ENCODE data around the gene L1CAM. TPM values are rescaled to one million over a fixed set of nuclear protein-coding genes. Genes with fewer than 3 reads are reported as not detected.

L1CAM gene
- polyA plus RNA-seq, 3 donors from 2014 or later, result not detected

DNA sequence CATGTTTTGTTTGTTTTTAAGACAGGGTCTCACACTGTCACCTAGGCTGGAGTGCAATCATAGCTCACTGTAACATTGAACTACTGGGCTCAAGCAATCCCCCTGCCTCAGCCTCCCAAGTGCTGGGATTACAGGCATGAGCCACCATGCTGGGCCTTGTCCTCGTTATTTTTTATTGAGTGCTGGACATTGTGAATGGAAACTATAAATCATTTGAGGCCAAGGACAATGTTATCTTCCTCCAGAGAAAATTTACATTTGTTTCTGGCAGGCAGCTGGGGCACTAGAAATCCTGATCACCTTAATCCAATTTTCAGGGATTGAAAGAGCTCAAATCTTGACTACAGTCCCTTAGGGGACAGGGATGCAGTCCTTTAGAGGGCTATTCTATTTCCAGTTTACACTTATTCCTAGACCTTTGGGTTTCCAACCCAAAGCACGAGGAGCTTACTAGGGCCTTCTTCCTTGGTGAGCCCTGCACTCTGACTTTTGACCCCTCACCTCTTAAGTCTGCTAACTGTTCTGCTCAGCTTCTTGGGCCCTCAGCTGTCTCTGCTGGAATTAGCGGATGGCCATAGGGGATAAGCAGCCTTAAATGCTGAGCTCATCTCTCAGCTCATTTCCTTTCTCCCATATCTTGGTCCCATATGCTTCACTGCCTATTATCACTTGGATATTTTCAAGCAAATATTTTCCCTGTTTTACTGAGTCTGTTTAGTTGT is 32.6 kb downstream of the L1CAM start:
- H3K4me3 Mint-ChIP-seq, result no peak overlapping the region
- H3K4me1 Mint-ChIP-seq, result peaks cover 20% of the 10 kb centered on the region in 2 donors

DNA sequence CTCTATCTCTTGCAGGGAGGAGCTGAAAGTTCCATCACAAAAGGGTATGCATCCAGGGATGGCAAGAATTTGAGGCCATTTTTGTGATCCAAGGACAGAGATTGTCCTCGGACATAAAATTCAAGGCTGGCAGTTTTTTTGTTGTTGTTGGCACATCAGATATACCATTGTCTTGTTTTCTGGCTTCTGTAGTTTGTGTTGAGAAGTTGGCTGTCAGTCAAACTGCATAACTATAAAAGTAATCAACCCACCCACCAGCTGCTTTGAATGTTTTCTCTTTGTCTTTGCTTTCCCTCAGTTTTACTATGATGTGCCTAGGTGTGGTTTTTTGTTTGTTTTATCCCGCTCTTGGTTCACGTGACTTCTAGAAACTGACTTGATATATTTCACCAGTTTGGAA is 34.0 kb downstream of the L1CAM start:
- Mint-ChIP-seq H3K9me3 (no peaks in the 10 kb centered on the region), H3K4me1 (peaks cover 10 to 12% of the 10 kb centered on the region in 2 donors), H3K4me3 (no peak overlapping the region), H3K36me3 (no peaks in the 10 kb centered on the region), H3K27me3 (ENCODE audit: low read depth in 3 of 3) (peaks cover 4 to 20% (median 4%) of the 10 kb centered on the region in 3 donors), H3K27ac (no peak overlapping the region)
- DNase-seq, result no peak

More for the DNA sequence above, 32.6 kb downstream of the L1CAM start:
- Mint-ChIP-seq H3K9me3 (no peaks in the 10 kb centered on the region), H3K27ac (no peak overlapping the region), H3K27me3 (ENCODE audit: low read depth in 3 of 3) (peaks cover 4 to 27% (median 11%) of the 10 kb centered on the region in 3 donors), H3K36me3 (no peaks in the 10 kb centered on the region)
- no peak for DNase-seq

DNA sequence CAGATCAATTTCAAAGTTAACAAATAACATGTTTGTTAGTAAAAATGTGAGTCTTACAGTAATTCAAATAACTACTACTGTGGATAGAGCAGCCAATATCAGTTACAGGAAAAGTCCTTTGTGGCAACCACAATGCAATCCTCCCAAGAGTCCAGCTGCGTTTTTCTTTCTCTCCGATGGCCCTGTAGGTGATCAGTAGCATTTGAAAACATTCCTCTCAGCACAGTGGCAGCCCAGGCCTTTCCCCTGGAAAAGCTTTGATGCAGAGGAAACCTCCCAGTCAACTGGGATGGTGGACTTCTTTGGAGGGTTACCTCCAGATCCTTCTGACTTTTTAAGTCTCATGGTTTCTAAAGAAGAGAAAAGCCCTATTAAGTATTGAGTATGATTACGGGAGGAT is 37.6 kb downstream of the L1CAM start:
- Mint-ChIP-seq H3K27ac (no peak overlapping the region), H3K9me3 (no peaks in the 10 kb centered on the region), H3K27me3 (ENCODE audit: low read depth in 3 of 3) (peaks cover 0 to 7% (median 2%) of the 10 kb centered on the region in 3 donors), H3K4me3 (no peak overlapping the region), H3K36me3 (peaks cover 0 to under 1% (median 0%) of the 10 kb centered on the region in 3 donors), H3K4me1 (no peaks in the 10 kb centered on the region)
- no peak for DNase-seq

DNA sequence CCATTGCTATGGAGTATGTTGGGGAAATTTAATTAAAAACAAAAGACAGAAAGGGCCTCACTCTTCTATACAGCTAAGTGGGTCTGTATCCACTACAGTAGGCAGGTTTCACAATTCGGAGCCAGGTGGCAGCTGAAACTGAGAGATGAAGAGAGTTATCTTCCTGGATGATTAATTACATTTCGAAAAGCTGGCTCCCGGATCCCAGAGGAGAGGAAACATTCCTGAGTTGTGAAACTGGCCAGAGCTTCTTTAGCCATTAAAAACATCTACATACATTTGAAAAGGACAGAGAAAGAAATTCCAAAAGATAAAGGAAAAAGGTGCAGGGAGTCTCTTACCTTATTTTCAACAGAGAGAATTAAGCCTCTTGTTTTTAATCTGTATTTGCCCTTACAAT is 40.1 kb downstream of the L1CAM start:
- Mint-ChIP-seq H3K4me1 (no peaks in the 10 kb centered on the region), H3K4me3 (no peak overlapping the region), H3K27ac (no peak overlapping the region), H3K27me3 (ENCODE audit: low read depth in 3 of 3) (peaks cover 2 to 3% (median 2%) of the 10 kb centered on the region in 3 donors), H3K9me3 (no peaks in the 10 kb centered on the region), H3K36me3 (peaks cover 0 to 4% (median 0%) of the 10 kb centered on the region in 3 donors)
- DNase-seq, result no peak

DNA sequence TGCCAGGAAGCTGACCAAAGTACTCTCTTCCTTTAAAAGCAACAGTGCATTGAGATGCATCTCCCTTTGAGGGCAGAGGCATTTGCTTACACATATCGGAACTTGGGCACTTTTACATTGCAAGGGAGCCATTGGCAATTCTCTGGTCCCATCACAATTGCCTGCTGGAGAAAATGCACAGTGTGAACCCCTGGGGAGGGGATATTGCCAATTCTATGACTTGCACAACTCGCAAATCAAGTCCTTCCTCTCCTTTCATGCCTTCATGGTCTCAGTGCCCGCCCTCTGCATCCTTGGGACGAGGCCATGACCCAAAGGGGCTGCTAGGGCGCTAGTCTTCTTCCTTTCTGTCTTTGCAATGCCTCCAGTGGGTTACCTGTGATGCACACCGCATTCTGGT is 40.8 kb downstream of the L1CAM start:
- H3K27ac Mint-ChIP-seq, result no peak overlapping the region
- no peak overlapping the region for H3K4me3 Mint-ChIP-seq
- H3K27me3 Mint-ChIP-seq (ENCODE audit: low read depth in 3 of 3), result peaks cover 0 to 2% (median 0%) of the 10 kb centered on the region in 3 donors
- H3K4me1 Mint-ChIP-seq, result no peaks in the 10 kb centered on the region
- H3K36me3 Mint-ChIP-seq, result peaks cover 0 to 4% (median 0%) of the 10 kb centered on the region in 3 donors
- DNase-seq, result no peak
- no peaks in the 10 kb centered on the region for H3K9me3 Mint-ChIP-seq

DNA sequence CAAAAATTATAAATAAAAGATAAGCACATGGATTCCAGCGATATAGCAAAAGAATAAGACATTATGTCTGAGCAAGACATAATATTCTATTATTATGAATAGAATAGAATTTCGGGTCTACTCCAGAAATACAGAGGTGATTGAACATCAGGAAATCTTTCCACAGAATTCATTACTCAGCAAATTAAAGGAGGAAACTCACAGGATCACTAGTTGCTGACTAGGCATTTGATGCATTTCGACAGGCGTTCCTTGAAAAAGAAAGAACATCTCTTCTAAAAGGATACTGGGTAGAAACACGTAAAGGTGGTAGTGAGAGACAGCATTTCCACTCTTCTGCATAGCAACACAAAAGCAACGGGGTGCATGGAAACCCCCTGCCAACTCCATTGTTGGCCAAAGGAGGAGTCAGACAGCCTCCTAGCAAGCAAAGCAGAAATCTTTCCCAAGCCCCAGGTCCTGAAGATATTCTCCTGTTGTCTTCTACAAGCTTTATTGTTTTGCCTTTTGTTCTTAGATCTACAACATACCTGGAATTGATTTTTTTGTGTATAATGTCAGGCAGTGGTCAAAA is 41.4 kb downstream of the L1CAM start:
- peaks cover 0 to 4% (median 0%) of the 10 kb centered on the region in 3 donors for H3K36me3 Mint-ChIP-seq
- no peak overlapping the region for H3K27ac Mint-ChIP-seq
- DNase-seq, result no peak
- no peaks in the 10 kb centered on the region for H3K4me1 Mint-ChIP-seq
- H3K27me3 Mint-ChIP-seq (ENCODE audit: low read depth in 3 of 3), result peaks cover 0 to 2% (median 0%) of the 10 kb centered on the region in 3 donors
- no peaks in the 10 kb centered on the region for H3K9me3 Mint-ChIP-seq
- no peak overlapping the region for H3K4me3 Mint-ChIP-seq

DNA sequence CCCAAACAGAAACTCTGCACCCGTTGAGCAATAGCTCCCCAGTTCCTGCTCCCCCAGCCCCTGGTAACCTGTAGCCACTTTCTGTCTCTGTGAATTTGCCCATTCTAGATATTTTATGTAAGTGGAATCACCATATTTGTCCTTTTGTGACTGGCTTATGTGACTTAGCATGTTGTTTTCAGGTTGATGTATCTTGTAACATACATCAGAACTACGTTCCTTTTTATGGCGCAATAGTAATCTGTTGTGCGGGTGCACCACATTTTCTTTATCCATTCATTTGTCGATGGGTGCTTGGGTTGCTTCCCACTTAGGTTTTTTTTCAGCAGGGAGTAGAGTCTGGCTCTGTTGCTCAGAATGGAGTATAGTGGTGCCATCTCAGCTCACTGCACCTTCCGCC is 49.1 kb downstream of the L1CAM start:
- DNase-seq, result no peak
- H3K9me3 Mint-ChIP-seq, result peaks cover 0 to 5% (median 0%) of the 10 kb centered on the region in 6 donors

DNA sequence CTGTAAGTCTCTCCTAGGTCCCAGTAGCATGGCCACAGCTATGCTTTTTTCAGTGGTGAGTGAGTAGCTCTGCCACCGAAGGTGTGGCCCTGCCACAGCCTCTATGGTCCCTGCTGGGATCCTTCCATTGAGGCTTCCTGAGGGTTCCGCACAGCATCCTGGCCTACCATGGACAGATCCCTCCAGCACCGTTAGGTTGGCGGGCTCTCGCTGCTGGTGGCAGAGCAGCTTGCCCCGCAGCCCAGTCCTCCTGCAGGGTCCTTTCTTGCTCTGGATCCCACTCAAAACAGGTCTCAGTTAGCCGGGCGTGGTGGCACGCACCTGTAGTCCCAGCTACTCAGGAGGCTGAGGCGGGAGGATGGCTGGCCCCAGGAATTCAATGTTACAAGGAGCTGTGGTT is 53.2 kb downstream of the L1CAM start:
- Mint-ChIP-seq H3K4me3 (peak overlapping the region in 1 of 5 donors; percentile 18), H3K27me3 (ENCODE audit: low read depth in 3 of 3) (peaks cover 1 to 8% (median 7%) of the 10 kb centered on the region in 3 donors), H3K4me1 (peaks cover 7 to 15% of the 10 kb centered on the region in 2 donors), H3K27ac (no peak overlapping the region), H3K9me3 (peaks cover 0 to 3% (median 0%) of the 10 kb centered on the region in 6 donors), H3K36me3 (no peaks in the 10 kb centered on the region)
- DNase-seq, result no peak

More for the DNA sequence above, 49.1 kb downstream of the L1CAM start:
- Mint-ChIP-seq H3K4me3 (no peak overlapping the region), H3K27me3 (ENCODE audit: low read depth in 3 of 3) (peaks cover 0 to 4% (median 2%) of the 10 kb centered on the region in 3 donors), H3K27ac (no peak overlapping the region), H3K4me1 (peaks cover 0 to 2% of the 10 kb centered on the region in 2 donors), H3K36me3 (no peaks in the 10 kb centered on the region)

DNA sequence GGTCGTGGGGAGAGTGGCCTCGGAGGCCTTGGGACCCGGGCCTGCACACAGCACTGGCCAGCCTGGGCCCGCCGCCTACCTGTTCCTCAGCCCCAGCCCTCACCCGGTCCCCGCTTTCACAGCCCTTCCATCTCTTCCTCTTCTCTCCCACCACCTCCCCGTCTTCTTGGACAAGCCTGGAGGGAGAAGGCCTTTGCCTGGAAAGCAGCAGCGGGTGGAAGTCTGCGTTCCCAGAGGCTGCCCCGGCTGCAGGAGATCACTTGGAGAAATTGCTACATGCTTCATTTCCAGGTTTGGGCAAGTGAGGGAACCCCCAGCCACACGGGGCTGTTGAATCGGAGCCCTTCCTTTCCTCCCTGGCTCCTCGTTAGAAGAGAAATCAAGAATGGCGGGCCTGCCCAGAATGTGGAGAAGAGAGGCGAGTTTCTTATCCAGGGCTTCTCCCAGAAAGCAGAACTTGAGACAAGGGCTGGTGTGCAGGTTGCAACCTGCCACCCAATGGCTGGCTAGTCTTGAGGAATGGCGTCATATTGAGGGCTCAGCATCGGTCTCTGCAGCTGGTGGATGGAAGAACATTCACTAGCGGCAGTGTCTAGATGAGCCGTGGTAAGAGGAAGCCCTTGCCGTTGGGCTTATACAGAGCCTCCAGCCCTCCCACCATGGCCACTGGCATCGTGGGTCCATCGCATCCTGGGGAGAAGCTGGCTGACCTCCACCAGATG is 54.4 kb downstream of the L1CAM start:
- Mint-ChIP-seq H3K4me3 (peak overlapping the region; percentile 53 to 83 (median 69)), H3K27me3 (ENCODE audit: low read depth in 3 of 3) (peaks cover 1 to 13% (median 8%) of the 10 kb centered on the region in 3 donors), H3K36me3 (peaks cover 0 to 7% (median 4%) of the 10 kb centered on the region in 3 donors), H3K9me3 (peaks cover 0 to 3% (median 0%) of the 10 kb centered on the region in 6 donors), H3K4me1 (peaks cover 18 to 26% of the 10 kb centered on the region in 2 donors), H3K27ac (peak overlapping the region in 1 of 6 donors; percentile 30)
- DNase-seq, result no peak

DNA sequence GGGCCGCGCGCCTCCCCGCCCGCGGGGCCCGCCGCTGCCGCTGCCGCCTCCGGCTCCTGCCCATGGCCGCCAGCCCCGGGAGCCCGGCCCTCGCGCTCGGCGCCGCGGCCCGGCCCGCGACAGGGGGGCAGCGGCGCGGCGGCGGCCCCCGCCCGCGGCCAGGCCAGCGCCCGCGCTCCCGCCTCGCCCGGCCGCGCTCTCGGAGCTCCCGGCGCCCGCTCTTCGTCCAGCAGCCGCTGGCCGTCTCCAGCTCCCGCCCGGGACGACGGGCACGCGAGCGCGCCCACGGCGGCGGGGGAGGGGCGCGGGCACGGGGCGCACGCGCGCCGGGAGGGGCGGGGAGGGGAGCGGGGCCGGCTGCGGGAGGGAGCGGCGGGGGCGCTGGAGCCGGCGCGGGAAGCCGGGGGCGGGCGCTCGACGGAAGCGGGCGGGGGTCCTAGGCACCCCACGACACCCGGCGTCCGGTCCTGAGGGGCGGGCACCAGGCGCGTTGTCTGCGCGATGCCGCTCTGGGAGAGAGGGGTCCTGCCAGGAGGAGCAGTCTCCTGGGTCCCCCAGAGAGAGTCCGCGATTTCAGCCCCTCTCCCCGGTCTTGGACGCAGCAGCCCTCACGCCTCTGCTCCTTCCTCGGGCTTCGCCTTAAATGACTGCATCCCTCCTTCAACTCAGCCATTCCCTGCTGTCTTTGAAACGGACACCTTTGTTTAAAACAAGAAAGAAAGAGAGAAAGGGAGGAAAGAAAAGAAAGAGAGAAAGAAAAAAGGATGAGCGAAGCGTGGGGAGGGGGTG is 55.1 kb downstream of the L1CAM start:
- peak overlapping the region in 4 of 6 donors; percentile 30 to 74 (median 58) for H3K27ac Mint-ChIP-seq
- H3K4me3 Mint-ChIP-seq, result peak overlapping the region; percentile 30 to 83 (median 69)
- peaks cover 0 to 7% (median 4%) of the 10 kb centered on the region in 3 donors for H3K36me3 Mint-ChIP-seq
- H3K27me3 Mint-ChIP-seq (ENCODE audit: low read depth in 3 of 3), result peaks cover 1 to 13% (median 8%) of the 10 kb centered on the region in 3 donors
- peaks cover 0 to 3% (median 0%) of the 10 kb centered on the region in 6 donors for H3K9me3 Mint-ChIP-seq
- H3K4me1 Mint-ChIP-seq, result peaks cover 22 to 28% of the 10 kb centered on the region in 2 donors
- DNase-seq, result no peak

DNA sequence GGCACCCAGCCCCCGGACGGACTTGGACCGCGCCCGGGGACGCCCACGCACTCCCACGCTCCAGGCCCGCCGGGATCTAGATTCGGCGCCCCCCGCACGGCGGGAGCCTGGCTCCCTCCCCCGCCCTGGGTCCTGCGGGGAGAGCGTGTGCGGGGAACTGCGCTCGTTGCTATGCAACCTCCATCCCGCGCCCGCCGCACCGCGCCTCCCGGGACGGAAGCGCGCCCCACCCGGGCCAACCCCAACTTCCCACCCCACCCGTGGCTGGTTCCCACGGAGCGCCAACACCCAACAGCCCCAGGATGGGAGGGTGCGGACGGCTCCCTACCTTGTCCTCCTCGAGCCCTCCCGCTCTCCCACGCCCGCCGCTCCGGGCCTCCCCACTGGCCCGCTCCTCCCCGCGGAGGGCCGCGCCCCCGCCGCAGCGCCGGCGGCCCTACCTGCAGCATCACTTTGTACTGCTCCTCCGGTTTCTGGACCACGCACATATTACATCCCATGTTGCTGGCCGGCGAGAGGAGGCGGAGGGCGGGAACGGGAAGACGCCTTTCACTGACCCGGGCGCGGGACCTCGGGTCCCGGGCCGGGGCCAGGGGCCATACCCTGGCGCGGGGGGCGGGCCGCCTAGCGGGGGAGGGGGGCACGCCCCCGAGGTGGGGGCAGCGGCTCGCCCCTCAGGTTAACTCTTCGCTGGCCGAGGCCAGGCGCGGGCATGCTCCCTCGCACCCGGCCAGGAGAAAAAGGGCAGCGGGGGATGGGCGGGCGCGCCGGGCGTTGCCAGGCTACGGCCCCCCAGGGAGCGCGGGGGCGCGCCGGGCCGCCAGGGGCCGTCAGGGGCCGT is 56.0 kb downstream of the L1CAM start, which contains the start of gene PDZD4:
Gene PDZD4, minus strand, starts transcription at position 746 of the 841 bp plus-strand sequence. Its CDS starts 246 bp downstream, at position 500.
- peaks cover 1 to 13% (median 8%) of the 10 kb centered on the region in 3 donors for H3K27me3 Mint-ChIP-seq (ENCODE audit: low read depth in 3 of 3)

DNA sequence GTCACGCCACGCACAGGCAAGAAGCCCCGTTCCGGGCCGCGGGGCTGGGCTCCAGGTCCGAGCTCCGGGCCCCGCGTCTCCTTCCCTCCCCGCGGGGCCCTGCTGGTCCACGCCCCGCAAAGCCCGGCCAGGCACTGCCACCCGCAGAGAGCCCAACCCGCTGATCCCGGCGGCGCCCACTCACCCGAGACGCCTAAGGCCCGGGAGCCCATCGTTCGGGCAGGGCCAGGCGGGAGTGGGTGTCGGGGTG is 56.5 kb downstream of the L1CAM start:
- H3K9me3 Mint-ChIP-seq, result peaks cover 0 to 2% (median 0%) of the 10 kb centered on the region in 6 donors
- no peak for DNase-seq
- H3K4me3 Mint-ChIP-seq, result peak overlapping the region; percentile 85 to 90 (median 86)
- peak overlapping the region in 5 of 6 donors; percentile 57 to 94 (median 72) for H3K27ac Mint-ChIP-seq
- peaks cover 1 to 13% (median 8%) of the 10 kb centered on the region in 3 donors for H3K27me3 Mint-ChIP-seq (ENCODE audit: low read depth in 3 of 3)
- peaks cover 0 to 7% (median 4%) of the 10 kb centered on the region in 3 donors for H3K36me3 Mint-ChIP-seq
- peaks cover 35 to 41% of the 10 kb centered on the region in 2 donors for H3K4me1 Mint-ChIP-seq

More for the DNA sequence above, 56.0 kb downstream of the L1CAM start, which contains the start of gene PDZD4:
- peaks cover 0 to 3% (median 0%) of the 10 kb centered on the region in 6 donors for H3K9me3 Mint-ChIP-seq
- H3K4me1 Mint-ChIP-seq, result peaks cover 30 to 36% of the 10 kb centered on the region in 2 donors
- DNase-seq, result peak in 1 of 3 donors; percentile 35
- H3K4me3 Mint-ChIP-seq, result peak within 1 kb of the TSS; percentile 85 to 90 (median 86)
- peaks cover 0 to 7% (median 4%) of the 10 kb centered on the region in 3 donors for H3K36me3 Mint-ChIP-seq
- H3K27ac Mint-ChIP-seq, result peak within 1 kb of the TSS in 5 of 6 donors; percentile 57 to 94 (median 74)
